Thoracic aorta (tissue), 2 donors: ENCODE results near the gene ZNF423. TPM values are rescaled to one million over a fixed set of nuclear protein-coding genes. Genes with fewer than 3 reads are reported as not detected.
A peak's percentile ranks its signal among the peaks of the same experiment; 100 is the strongest.

Source experiments
- ATAC-seq: fragments of 150-250 bp; one replicate; pipeline ENCODE4 v1.8.0; 2017; ENCODE audit warnings: low read depth; ENCODE audit not compliant: insufficient number of reproducible peaks, low FRiP score
- DNase-seq: peaks from one replicate; pipeline ENCODE4 v3.0.0-alpha.2; 2020; ENCODE audit warnings: low spot score
- H3K27ac ChIP-seq, 2 donors: fragments of 200-600 bp; sonication (generic); 1 replicate in 1 of 2; 2 replicates in 1 of 2; pipeline ENCODE4 v1.5.1; 2016; ENCODE audit warnings: mild to moderate bottlenecking in 2 of 2, moderate library complexity in 2 of 2
- H3K27me3 ChIP-seq: fragments of 200-600 bp; sonication (generic); replicated peaks from 2 replicates; pipeline ENCODE4 v1.6.0; 2016; ENCODE audit warnings: mild to moderate bottlenecking; ENCODE audit not compliant: insufficient read depth
- H3K36me3 ChIP-seq: fragments of 200-600 bp; sonication (generic); one replicate; pipeline ENCODE4 v1.5.1; 2016
- H3K4me1 ChIP-seq, 2 donors: fragments of 200-600 bp; sonication (generic); 1 replicate in 1 of 2; 2 replicates in 1 of 2; pipeline versions ENCODE4 v1.5.1 to v1.6.0; 2016; ENCODE audit warnings: low read depth in 2 of 2, mild to moderate bottlenecking in 1 of 2; ENCODE audit not compliant: control insufficient read depth in 1 of 2
- H3K4me3 ChIP-seq: fragments of 200-600 bp; sonication (generic); 2 replicates; pipeline ENCODE4 v1.5.1; 2016; ENCODE audit warnings: mild to moderate bottlenecking
- H3K9me3 ChIP-seq: fragments of 200-600 bp; sonication (generic); 2 replicates; pipeline ENCODE4 v1.5.1; 2016
- CTCF ChIP-seq: fragments of 200-600 bp; sonication (generic); IDR thresholded peaks from one replicate; pipeline ENCODE4 v1.5.1; 2019; ENCODE audit warnings: antibody characterized with exemption
- total RNA-seq, 2 donors: library from RNA; depleted of rRNA; stranded (reverse); fragments of >200 nt; gene quantifications; one replicate each; pipeline versions ENCODE4 v1.1.0 to v1.2.3, GENCODE V29; 2016

ZNF423 gene
- total RNA-seq, 2 donors from 2014 or later, result 16.2 to 22.9 TPM

GRCh38 chr16:49621241-49622083 is 234.4 kb downstream of the ZNF423 start:
- Histone ChIP-seq H3K27ac (peak overlapping the region; percentile 79 to 86), H3K4me1 (peaks cover 15 to 42% of the 10 kb centered on the region in 2 donors), H3K9me3 (no peaks in the 10 kb centered on the region), H3K36me3 (no peaks in the 10 kb centered on the region), H3K4me3 (no peak overlapping the region), H3K27me3 (no peaks in the 10 kb centered on the region)
- no peak for ATAC-seq
- no peak for TF ChIP-seq CTCF
- no peak for DNase-seq

GRCh38 chr16:49620869-49621240 is 235.1 kb downstream of the ZNF423 start:
- H3K27me3 ChIP-seq, result no peaks in the 10 kb centered on the region
- H3K4me3 ChIP-seq, result no peak overlapping the region
- H3K27ac ChIP-seq, result peak overlapping the region; percentile 79 to 86
- H3K36me3 ChIP-seq, result no peaks in the 10 kb centered on the region
- H3K9me3 ChIP-seq, result no peaks in the 10 kb centered on the region
- ATAC-seq (no peak), DNase-seq (no peak)
- peaks cover 15 to 37% of the 10 kb centered on the region in 2 donors for H3K4me1 ChIP-seq
- no peak for TF ChIP-seq CTCF

DNA sequence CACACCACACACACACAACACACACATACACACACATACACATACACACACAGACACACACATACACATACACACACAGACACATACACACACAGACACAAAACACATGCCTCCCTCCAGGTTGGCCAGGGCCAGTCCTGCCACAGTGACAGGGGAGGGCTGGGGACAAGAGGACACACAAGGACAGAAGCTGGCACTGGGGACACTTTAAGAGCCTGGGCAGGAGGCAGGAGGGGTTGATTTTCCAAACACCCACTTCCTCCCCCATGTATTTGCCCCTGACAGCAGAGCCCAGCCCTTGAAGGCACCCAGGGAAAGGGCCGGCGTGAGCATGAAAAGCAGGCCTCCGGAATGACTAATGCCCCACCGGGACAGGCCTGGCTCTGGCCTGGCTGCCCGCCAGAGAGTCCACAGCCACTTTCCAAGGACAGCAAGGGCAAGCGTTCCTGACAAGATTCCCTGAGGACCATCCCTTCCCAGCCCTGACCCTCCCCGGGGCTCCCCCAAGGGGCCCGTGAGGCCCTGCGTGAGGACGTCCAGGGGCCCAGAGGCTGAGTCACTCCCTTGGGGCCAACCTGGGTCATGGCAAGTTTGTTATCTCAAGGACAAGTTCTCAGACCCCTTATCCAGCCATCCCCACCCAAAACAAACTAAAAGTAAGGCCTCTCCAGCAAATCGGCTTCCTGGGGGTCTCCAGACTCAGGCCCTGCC is 235.6 kb downstream of the ZNF423 start:
- TF ChIP-seq CTCF, result no peak
- H3K9me3 ChIP-seq, result no peaks in the 10 kb centered on the region
- H3K27me3 ChIP-seq, result no peaks in the 10 kb centered on the region
- ATAC-seq (peak; percentile 83), DNase-seq (peak; percentile 57)
- H3K4me3 ChIP-seq, result no peak overlapping the region
- H3K4me1 ChIP-seq, result peaks cover 15 to 32% of the 10 kb centered on the region in 2 donors
- H3K36me3 ChIP-seq, result no peaks in the 10 kb centered on the region
- peak overlapping the region; percentile 79 to 86 for H3K27ac ChIP-seq

GRCh38 chr16:49619811-49620157 is 236.1 kb downstream of the ZNF423 start:
- peaks cover 15 to 28% of the 10 kb centered on the region in 2 donors for H3K4me1 ChIP-seq
- H3K9me3 ChIP-seq, result no peaks in the 10 kb centered on the region
- DNase-seq, result no peak
- H3K27me3 ChIP-seq, result no peaks in the 10 kb centered on the region
- no peak overlapping the region for H3K4me3 ChIP-seq
- no peaks in the 10 kb centered on the region for H3K36me3 ChIP-seq
- ATAC-seq, result no peak
- H3K27ac ChIP-seq, result peak overlapping the region; percentile 79 to 86
- TF ChIP-seq CTCF, result no peak

- Histone ChIP-seq H3K36me3 (no peaks in the 10 kb centered on the region), H3K27ac (no peak overlapping the region), H3K4me3 (no peak overlapping the region), H3K9me3 (no peaks in the 10 kb centered on the region), H3K4me1 (peaks cover 15 to 28% of the 10 kb centered on the region in 2 donors), H3K27me3 (no peaks in the 10 kb centered on the region)
- no peak for TF ChIP-seq CTCF
- ATAC-seq (no peak), DNase-seq (no peak)
Observed at GRCh38 chr16:49618955-49619354, 237.0 kb downstream of the ZNF423 start.
